DMS 273 treated with DMSO at 0.1 percent for 48 hours (cell line): Measurements from ENCODE around the gene DMPK.
A peak's percentile ranks its signal among the peaks of the same experiment; 100 is the strongest.

Experiments used
- DNase-seq: peaks from one replicate; lab custom pipeline; 2025; lab: John Stamatoyannopoulos, UW

Gene DMPK, protein sequence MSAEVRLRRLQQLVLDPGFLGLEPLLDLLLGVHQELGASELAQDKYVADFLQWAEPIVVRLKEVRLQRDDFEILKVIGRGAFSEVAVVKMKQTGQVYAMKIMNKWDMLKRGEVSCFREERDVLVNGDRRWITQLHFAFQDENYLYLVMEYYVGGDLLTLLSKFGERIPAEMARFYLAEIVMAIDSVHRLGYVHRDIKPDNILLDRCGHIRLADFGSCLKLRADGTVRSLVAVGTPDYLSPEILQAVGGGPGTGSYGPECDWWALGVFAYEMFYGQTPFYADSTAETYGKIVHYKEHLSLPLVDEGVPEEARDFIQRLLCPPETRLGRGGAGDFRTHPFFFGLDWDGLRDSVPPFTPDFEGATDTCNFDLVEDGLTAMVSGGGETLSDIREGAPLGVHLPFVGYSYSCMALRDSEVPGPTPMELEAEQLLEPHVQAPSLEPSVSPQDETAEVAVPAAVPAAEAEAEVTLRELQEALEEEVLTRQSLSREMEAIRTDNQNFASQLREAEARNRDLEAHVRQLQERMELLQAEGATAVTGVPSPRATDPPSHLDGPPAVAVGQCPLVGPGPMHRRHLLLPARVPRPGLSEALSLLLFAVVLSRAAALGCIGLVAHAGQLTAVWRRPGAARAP

DNA sequence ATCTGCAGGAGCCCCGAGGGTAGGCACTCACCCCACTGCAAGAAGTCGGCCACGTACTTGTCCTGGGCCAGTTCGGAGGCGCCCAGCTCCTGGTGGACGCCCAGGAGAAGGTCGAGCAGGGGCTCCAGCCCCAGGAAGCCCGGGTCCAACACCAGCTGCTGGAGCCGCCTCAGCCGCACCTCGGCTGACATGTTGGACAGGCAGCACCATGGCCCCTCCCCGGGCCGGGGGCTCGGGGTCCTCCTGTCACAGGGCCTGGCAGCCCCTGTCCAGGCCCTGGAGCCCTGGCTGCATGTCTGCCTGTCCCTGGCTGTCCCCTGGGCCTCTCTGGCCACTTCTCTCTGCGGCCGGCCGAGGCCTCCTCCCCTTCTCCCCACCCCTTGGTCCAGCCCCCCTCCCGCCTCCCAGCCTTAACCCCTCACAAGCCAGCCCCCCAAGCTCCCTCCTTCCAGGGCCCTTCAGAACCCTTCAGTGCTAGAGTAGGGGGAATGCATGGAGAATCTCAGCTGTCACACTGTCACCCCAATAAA, at the start of gene DMPK:
Gene DMPK, minus strand, starts transcription at position 329 of the 530 bp plus-strand sequence. Its CDS starts 138 bp downstream, at position 191.
- no peak for DNase-seq

DNA sequence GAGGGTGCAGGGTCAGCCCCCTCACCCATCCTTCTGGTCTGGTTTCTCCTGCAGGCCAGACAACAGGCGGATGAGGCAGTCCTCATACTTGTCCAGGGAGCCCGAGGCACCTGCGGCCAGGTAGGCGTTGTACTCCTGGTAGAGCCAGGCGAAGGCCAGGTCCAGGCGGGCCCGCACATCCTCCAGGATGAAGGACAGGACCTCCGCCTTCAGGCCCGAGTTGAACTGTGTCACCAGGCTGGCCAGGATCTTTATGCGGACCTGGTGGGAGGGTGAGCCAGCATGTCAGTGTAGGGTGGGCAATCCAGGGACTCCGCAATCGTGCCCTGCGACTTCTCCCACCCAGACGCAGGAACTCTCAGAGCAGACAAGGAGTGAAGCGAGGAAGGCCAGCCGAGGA, 46.7 kb upstream of the DMPK start:
- no peak for DNase-seq

DNA sequence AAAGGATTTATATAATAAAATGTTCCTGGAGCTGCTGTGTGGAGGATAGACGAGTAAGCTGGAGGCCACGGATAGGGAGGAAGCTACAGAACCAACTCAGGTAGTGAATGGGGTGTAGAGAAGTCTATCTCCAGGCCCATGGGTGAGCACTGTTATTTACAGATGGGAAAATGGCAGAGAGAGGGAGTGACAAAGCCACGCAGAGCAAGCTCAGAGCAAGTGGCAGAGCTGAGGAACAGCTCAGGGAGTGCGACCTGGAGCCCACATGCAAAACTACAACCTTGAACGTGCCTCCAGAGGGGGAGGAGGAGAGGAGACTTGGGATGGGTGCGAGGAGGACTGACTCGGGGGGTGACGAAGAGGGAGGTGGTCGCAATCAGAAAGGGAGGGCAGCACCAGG, 46.2 kb upstream of the DMPK start:
- DNase-seq = no peak

DNA sequence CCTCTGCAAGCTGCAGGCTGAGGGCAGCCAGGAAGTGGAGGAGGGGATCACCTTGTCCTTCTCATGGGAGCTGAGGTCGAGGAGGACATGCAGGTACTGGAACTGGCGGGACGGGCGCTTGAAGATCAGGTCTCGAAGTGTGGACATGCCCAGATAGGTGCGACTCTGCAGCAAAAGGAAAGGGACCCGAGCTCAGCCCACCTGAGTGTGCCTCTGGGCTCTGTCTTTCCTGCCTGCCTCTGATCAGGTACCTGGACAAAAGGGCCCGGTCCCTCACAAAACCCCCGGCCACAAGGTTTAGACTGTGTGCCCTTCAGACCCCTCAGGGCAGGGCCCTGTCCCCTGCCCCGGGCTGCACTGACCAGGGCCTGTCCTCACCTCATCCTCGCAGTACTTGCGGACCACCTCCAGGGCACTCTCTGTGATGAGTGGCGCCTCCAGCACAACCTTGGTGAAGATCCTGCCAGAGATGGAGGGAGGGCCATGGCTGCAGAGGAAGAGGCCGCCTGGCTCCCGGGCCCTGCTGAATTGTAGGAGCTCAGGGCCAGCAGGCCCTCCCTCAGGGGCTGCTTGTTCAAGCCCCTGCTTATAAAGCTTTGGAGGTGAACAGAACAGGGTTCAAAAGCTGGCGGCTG, 45.3 kb upstream of the DMPK start:
- no peak for DNase-seq

DNA sequence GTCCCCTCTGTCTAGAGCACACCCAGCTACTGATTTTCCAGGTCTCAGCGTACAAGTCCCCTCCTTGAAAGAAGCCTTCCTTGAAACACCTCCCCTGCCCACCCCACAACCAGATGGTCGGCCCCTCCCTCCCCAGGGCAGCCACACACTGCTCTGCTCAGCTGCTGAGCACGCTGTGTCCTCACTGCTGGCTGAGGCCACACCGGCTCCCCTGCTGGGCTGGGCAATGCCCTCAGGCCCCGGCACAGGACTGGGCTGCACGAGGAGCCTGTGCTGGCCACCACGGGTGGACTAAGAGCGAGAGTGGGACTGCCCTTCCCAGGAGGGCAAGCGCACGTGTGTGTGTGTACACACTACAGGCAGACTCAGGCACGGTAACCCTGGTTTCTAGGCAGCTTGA, 44.6 kb upstream of the DMPK start:
- DNase-seq = no peak

DNA sequence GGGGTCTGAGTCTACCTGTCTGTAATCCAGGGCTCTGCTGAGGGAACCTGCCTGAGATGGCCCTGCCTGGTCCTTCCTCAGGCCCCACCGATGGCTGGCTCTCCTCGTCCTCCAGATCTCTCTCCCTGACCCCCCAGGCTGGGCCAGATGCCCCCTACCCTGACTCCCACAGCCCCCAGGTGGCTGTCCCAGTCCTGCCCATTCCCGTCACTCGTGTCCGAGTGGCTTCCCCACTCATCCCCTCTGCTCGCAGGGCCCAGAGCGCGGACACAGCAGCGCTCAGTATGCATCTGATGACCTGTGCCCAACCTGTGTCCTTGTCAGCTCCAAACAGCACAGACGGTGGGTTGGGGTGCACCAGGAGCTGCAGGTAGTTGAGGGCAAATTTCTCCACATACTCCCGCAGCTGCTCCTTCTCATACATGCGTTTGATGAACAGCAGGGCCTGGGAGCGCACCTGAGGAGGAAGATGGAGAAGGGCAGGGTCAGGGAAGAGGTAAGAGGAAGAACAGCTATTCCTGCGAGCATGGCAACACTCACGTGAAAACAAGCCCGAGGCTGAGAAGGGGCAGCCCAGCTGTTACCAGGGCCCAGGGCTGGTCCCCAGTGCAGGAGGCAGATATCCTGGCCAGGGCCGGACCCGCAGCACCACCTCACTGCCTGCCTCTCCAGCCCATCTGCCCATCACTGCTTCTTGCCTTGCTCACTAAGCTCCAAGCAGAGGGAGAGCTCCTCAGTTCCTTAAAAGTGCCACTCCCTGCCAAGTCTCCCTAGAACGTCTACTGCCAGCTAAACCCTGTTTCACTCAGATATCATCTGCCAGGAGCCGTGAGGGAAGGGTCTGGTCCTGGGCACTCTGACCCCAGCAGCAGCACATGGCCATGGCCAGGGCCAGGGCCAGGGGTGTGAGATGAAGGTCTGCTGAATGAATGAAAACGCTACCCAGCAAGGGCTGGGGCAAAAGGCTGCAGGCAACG, 43.9 kb upstream of the DMPK start:
- no peak for DNase-seq

DNA sequence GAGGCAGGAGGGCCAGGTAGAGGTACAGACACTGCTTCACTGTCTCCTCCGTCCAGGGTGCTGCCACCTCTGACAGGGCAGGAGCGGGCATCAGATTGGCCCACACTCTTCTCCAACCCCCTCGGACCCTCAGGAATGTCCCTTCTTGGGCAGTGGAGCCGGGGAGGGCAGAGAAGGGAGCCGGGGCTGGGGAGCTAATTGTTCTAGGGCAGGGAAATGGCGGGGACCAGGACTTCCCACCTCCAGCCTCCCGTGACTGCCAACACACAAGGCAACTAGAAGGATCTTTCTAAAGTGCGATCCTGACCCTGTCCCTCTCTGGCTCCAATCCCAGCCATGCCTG, 42.9 kb upstream of the DMPK start:
- no peak for DNase-seq

DNA sequence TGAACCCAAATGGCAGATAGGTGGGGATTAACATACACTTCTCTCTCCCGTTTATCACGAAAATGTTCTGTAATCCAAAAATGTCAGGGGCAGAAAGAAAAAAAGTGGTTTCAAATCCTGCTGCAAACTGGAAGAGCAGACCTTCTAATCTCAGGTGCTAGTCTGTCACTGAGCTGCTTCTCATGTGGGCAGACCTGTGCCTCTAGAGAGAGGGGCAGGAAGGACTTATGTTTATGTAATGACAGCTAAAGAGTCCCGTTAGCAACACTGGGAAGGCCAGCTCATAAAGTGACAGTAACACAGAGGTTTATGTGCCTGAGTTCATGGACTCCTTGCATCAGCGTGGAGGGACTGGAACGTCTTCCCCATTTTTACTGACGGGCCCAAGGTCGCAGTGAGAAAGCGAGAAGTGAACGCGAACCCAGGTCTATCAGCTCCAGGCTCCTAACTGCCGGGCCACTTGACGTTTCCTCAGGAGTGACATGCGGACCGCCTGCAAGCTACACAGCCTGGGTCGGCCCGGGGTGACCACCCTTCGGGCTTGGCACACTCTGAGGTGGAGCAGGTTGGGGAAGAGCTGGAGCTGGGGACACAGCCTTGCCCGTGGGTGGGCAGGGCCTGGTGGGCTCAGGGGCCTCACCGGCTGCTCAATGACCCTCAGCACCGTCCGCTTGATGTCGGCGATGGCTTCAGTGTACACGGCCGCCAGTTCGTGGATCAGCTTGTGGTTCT, 42.4 kb upstream of the DMPK start:
- DNase-seq = no peak

DNA sequence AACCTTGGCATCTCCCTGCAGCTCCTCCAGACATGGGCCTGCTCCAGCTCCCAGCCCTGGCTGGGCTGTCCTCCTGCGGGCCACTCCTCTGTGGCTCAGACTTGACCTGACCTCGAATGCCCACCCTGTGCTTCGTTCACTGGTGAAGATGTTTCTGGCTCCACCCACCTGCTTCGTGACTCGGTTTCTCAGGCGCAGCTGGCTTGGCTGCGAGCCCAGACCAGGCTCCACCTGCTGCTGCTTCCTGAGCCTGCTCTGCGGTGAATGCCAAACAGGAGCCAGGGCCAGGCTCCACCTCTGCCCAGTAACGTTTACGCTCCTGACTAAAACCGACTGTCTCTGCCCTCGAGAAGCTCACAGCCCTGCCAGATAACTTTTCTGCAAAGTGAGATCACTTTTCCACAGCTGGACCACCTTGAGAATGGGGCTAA, 41.8 kb upstream of the DMPK start:
- DNase-seq = no peak

DNA sequence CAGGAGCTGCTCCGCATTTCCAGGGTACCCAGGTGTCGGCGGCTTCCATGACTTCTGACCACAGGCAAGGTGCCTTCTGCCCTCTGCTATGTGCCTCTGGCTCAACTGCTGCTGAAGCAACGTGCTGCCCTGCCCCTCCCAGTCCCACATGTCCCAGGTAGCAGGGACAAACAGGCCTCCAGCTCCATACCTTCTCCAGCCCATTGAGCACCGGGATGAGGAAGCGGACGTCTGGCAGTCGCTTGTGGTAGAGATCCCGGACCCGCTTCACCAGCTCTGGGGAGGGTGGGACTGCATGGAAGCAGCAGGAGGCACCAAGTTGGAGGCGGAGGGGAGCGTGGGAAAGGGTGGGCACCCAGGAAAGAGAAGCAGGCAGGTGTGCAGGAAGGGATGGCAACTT, 40.9 kb upstream of the DMPK start:
- no peak for DNase-seq

DNA sequence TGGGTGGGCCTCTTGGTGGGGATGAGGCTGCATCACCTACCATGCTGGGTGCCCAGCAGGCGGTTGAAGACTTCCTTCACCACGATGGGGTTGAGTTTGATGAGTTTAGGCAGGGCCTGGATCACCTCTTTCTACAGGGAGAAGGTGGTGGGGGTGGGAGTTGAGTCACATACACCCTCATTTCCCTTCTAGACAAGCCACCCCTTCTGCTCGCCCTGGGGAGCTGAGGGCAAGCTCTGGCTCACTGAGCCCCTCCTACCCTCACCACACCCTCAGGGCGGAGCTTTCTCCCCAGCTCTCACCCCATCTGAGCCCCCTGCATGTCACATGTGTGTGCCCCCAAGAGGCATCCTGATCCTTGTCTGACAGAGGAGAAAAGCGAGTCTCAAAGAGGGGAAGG, 40.4 kb upstream of the DMPK start:
- DNase-seq = no peak

DNA sequence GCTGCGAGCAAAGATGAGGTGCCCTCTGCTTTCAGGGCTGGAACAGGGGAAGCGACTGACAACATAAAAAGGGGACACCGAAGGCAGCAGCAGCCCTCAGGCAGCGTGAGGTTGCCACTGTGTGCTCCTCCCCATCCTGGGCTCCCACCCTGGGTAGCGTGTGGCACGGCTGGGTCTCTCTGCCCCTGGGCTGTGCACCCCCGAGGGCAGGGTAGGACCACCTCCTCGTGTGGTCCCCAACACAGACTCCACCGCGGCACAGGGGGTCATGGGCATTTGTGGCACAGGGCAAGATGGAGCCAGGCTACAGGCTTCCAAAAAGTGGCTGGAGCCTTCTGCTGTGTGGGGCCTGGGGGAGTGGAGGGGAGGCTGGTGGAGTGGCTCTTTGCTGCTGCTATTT, 39.3 kb upstream of the DMPK start:
- no peak for DNase-seq

DNA sequence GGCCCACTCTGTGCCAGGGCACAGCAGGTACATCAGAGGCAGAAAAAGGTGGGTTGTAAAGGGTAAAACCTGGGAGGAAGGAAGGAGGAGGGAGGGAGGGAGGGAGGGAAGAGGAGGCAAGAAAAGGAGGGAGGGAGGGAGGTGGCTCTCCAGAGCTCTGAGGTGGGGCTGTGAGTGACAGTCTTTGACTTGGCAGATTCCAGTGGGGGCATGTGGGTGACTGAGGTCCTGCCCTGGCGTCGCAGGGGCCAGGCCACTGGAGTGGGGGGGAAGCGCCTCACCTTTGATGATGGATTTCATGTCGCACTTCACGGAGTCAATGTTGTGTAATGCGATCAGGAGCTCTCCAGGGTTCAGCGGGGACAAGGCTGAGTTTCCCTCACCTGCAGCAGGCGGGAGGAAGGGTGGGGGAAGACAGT, 38.8 kb upstream of the DMPK start:
- DNase-seq = no peak

DNA sequence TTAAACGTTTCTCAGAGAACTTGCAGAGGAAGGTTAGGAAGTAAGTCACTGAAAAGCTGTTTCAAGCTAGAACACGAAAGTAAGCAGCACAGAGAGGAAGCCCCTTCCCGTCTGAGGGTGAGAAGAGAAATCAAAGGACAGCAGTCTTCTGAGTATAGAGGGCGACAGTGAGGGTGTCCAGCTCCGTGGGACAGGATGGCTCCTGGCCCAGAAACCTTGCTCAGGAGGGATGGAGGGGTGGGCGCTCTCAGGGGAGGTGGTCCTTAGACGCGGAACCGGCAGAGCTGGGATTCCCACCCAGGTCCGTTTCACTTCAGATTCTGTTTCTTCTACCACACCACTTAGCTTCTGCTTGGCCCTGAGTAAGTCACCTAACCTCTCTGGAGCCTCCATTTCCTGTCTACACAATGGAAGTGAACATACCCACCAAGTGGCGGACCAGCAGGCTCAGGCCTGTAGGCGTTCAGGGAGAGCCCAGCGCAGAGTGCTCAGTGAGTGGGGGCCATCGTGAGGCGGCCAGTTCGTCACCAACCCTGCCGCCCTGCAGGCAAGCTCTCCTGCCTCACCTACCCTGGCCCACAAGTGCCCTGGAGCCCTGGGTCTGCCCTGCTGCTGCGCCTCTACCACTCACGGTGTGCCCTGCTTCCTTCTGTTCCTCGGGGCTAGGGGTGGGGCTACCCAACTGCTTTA, 38.3 kb upstream of the DMPK start:
- DNase-seq = no peak

DNA sequence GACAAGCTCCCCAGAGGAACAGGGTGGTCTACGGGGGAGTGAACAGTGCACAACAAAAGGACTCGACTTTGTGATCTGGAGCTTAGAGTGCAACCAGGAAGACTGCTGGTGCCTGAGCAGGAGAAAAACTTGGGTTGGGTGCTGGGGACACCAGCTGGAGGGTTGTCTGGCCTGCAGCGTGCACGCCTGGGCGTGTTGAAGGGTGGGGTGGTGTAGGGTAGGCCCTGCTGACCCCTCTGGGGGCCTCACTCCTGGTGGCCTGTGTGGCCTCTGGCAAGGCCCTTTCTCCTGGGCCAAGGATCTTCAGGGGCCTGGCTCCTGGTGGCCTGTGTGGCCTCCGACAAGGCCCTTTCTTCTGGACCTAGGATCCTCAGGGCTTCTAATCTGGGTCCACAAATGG, 37.5 kb upstream of the DMPK start:
- DNase-seq = no peak

DNA sequence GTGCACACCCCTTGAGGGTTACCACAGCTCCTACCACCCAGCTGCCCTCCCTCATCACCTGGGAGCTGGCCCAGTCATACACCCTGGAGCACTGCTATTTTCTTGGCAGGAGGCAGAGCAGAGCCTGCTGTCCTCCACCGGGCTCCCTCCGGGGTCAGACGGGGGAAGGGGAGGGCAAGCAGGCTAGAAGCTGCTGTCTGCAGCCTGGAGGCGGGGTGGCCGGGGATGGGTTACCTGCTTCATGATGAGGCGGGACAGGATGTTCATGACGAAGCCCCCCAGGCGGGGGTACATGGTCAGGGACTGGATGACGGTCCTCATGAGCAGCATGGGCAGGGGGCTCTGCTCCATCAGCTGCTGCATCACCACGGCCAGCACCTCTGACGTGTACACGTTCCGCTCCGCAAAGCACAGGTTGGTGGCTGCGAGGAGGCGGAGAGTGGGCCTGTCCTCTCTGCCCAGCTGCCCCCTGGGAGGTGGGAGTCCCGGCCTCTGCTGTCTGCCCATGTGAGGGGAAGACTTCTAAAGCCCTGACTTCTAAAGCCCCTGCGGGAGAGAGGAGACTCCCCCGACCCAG, 35.5 kb upstream of the DMPK start:
- DNase-seq = no peak

DNA sequence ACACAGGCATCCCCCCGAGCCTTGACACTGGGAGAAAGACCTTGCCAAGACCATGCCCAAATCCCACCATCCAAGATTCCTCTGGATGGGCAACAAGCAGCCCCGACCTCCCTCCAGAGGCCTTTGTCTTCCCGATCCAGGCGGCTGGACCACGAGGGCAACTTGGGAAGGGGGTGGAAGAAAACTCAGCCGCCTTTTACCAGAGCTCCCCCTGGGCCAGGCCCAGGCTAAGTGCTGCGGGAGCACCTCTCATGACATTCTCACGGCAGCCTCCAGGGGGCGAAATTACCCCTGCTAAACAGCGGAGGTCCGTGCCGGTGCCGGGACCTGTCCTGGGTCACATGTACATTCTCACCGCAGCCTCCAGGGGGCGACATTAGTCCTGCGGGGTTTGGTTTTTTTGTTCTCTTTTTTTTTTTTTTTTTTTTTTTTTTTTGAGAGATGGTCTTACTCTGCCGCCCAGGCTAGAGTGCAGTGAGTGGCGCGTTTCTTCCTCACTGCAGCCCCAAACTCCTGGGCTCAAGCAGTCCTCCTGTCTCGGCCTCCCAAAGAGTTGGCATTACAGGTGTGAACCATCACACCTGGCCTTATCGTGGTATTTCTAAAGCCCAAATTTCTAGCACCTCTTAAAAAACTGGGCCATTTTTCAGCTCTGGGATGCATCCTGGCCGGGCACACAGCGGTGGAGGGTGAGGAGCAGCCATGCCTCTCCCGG, 34.9 kb upstream of the DMPK start:
- DNase-seq = peak; percentile 81

DNA sequence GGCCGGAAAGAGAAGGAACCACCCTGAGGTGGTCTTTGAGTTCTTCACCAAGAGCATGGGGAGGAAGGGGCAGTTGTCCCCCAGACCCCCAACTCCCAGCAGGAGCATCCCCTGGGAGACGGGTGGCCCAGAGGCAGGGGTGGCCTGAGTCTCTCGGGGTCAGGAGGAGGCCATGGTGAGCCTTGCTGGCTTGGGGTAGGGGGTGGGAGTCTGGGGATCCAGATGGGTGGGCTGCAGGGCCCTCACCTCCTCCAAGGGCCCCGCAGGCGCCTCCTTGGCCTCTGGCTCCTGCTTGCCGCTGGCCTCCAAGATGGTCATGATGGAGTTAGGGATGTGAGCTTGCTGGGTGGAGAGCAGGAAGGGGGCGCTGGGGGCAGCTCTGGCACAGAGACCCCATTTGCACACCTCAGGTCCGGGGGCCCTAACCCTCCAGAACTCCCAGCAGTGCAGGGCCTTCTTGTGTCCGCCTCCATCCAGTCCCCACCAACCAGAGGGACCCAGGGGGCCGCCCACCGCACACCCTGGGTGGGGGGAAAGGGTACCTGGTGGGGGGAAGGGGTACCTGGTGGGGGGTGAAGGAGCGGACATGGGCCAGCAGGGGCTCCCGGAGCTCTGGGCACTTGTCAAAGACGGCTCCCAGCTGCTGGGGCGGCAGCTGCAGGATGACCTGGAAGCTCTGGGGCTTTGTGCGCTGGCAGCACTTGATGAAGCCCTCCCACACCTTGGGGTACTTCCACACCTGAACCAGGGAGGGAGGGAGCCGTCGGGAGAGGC, 34.1 kb upstream of the DMPK start:
- DNase-seq = no peak
